Measurements from ENCODE around the gene CACNG3.
"Not testable (repeated sequence)": the region's sequence is repeated elsewhere in the genome, so short reads cannot be mapped to it uniquely, and the experiment has no call there.

CACNG3 gene

DNA sequence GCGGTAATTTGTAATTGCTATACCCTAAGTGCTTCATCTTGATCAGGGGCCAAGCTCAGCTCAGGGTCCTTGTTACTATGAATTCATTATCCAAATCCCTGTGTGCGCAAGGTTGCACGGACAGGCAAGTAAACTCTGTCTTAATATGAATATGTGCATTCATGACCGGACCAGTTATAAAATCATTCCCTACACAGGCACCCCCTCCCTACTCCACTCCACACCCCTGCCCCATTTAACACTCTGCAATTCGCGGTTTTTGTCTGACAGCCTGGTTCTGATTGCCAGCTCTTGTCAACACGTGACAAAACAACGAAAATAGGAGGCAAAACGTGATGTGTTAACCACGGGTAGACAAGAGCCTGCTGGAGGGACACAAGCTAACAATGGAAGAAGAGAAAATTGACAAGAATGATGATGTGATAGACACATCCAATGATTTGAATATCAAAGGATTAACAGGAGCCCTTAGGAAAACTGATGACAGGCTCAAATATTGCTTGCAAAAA is 76.5 kb downstream of the CACNG3 start:
- DNase-seq (ENCODE audit: low read depth): no peak

DNA sequence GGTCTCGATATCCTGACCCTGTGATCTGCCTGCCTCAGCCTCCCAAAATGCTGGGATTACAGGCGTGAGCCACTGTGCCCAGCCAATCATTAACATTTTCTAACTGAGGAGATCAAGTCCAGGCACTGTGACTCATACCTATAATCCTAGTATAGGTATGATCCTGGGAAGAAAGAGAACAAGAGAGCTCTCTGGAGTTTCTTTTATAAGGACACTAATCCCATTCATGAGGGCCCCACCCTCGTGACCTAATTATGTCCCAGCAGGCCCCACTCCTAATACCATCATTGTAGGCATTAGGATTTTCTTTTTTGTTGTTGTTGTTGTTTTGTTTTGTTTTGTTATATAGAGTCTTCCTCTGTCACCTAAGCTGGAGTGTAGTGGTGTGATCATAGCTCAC is 80.4 kb downstream of the CACNG3 start:
- no peak for DNase-seq (ENCODE audit: low read depth)

DNA sequence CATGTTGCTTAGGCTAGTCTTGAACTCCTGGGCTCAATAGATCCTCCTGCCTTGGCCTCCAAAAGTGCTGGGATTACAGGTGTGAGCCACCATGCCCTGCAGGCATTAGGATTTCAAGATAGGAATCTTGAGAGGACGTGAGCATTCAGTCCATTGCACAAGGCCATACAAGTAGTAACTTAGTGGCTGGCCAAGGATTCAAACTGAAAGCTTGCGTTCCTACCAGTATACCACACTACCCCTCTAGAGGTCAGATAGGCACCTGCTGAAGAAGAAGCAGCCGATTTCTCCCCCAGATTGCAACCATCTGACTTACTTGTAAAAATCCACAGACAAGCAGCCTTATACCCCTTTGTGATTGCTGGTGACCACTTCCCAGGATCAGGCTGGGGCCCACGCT is 80.9 kb downstream of the CACNG3 start:
- DNase-seq (ENCODE audit: low read depth): no peak

DNA sequence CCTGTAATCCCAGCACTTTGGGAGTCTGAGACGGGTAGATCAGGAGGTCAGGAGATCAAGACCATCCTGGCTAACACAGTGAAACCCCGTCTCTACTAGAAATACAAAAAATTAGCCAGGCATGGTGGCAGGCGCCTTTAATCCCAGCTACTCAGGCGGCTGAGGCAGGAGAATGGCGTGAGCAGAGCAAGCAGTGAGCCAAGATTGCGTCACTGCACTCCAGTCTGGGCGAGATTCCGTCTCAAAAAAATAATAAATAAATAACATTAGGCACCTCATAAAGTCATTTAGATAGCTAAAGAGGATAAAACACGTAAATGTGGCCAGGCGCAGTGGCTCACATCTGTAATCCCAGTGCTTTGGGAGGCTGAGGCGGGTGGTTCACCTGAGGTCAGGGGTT is 87.7 kb downstream of the CACNG3 start:
- DNase-seq (ENCODE audit: low read depth): not testable (repeated sequence)

DNA sequence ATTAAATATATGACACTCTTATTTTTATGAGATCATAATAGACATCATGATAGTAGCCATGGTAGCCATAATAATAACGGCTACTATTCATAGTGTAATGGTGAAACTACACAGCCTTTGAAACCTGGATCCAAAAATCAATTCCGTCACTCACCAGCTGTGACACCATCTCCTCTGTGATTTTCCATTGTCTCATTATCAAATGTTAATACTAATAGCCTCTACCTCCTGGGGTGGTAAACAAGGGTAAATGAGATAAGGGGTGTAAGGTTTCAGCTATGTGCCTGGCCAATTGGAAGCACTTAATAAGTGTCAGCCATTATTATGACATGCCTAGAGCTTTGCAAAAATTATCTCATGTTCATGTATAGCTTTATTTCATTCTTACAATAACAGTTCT is 88.6 kb downstream of the CACNG3 start:
- DNase-seq (ENCODE audit: low read depth): no peak

DNA sequence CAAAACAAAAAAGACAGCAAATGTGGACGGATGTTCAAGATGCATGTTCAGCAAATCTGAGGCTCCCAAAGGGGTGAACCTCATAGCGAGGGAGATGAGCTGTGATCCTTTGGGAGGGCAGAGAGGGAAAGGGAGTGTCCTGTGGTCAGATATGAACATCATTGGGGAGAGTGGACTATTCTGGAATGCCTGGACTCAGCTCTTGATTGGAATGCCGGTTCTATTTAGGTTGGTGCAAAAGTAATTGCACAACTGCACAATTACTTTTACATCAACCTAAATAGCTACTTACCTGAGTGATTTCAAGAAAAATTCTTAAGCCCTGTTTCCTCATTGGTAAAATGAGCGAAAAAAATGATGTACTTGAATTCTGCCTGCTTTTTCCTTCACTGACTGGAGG is 89.6 kb downstream of the CACNG3 start:
- DNase-seq (ENCODE audit: low read depth): no peak

DNA sequence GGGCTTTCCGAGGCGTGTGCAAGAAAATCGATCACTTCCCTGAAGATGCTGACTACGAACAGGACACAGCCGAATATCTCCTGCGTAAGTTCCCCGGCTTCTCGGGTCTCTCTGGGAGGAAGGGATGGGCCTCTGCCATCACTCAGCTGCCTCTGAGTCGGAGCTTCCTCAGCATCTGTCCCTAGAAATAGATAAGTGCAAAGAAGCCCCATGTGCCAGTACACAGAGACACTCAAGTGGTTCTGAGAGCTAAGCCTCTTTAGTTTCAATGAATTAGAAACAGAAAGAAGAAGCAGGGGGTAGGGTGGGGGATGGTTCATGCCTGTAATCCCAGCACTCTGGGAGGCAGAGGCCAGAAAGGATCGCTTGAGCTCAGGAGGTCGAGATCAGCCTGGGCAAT is 90.6 kb downstream of the CACNG3 start:
- DNase-seq (ENCODE audit: low read depth): no peak

DNA sequence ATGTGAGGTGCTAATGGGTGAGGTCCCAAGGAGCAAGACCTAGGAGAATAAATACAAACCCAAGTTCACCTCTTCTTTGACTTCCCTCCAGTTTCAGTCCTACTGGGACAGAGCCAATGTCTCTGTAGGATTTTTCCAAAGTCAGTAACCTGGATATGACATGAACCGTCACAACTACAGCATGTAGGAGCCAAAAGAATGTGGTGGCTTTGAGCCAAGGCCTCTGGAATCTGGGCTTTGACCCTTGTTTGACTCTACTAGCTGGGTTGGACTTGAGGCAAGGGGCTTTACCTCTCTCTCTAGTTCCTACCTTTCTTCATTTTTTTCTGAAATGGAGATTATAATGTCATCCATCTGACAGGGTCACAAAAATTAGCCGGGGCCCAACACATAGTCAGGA is 91.4 kb downstream of the CACNG3 start:
- DNase-seq (ENCODE audit: low read depth): no peak

DNA sequence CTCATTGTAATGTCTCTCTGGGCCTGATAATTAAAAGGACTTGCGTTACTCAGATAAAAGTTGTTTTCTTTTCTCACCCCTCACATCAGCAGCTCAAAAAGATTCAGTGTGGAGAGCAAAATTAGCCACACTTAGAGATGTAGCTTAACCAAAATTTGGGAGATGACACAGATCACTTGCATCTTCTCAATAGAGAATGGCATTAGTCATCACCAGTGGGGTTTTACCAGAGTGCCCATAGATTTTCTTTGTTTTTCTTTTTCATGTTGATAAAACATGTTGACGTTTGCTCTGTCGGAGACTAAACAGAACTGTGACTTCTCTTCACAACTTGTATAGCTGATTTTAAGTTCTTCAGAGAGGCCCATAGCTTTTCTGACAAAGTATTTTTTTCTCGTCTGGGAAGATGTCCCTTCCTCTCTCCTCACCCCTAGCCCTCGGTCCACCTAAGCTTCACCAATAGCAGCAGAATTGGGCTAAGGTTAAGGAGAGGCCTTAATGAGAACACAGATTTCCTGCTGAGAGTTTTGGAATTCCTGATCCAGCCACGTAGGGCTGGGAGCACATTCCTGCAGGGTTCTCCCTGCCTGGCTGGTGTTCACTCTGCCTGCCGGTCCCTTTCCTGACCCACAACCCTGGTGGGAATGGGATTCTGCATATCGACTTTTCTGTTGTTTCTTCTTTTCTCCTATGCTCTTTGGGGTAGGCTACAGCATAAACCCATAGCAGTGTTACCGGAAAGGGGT is 92.6 kb downstream of the CACNG3 start:
- no peak for DNase-seq (ENCODE audit: low read depth)

DNA sequence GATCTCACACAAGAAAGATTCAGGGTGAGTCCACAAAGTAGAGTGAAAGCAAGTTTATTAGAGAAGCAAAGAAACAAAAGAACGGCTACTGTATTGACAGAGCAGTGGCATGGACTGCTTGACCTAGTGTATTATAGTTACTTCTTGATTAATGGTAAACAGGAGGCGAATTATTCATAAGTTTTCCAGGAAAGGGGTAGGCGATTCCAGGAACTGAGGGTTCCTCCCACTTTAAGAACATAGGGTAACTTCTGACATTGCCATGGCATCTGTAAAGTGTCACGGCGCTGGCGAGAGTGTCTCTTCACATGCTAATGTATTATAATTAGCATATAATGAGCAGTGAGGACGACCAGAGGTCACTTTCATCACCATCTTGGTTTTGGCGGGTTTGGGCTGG is 93.2 kb downstream of the CACNG3 start:
- DNase-seq (ENCODE audit: low read depth): no peak

DNA sequence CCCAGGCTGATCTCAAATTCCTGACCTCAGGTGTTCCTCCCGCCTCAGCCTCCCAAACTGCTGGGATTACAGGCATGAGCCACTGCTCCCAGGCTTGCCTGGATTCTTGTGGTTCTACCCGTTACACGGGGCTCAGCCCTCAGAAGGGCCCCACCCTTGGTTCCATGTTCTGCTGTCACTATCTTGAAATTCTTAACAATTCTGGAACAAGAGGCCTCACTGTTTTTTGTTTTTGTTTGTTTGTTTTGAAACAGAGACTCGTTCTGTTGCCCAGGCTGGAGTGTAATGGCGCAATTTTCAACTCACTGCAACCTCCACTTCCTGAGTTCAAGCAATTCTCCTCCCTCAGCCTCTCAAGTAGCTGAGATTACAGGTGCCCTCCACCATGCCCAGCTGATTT is 96.6 kb downstream of the CACNG3 start:
- DNase-seq (ENCODE audit: low read depth): no peak

DNA sequence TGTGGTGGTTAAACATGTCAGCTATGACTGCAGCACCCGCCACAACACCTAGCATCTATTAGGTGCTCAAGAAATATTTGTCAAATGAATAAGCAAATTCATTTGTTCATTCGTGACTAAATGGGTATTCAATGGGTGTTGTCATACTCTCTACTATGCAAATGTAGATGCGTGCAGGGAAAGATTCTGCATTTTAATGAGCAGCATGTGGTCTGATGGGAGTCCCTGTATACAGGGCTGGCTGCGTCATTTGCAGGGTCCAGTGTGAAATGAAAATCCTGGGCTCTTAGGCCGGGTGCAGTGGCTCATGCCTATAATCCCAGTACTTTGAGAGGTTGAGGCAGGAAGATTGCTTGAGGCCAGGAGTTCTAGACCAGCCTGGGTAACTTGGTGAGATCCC is 97.5 kb downstream of the CACNG3 start:
- DNase-seq (ENCODE audit: low read depth): no peak

DNA sequence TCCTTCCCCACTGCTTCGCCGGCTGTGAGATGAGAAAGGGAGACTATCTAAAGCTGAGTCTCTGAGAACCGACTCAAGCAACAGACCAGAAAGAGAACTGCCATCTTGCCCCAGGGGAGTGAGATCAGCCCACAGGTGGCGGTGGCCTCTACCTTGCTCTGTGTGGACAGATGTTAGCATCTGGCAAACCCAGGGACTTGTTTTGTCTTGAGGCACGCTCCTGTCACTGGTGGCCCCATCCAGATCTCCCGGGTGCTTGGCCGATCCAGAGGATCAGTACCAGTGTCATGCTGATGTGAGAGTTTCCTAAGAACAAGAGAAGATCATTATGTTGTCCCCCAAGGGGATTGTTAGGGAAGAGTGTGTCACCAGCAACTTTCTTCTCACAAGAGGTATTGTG is 101.4 kb downstream of the CACNG3 start:
- no peak for DNase-seq (ENCODE audit: low read depth)

DNA sequence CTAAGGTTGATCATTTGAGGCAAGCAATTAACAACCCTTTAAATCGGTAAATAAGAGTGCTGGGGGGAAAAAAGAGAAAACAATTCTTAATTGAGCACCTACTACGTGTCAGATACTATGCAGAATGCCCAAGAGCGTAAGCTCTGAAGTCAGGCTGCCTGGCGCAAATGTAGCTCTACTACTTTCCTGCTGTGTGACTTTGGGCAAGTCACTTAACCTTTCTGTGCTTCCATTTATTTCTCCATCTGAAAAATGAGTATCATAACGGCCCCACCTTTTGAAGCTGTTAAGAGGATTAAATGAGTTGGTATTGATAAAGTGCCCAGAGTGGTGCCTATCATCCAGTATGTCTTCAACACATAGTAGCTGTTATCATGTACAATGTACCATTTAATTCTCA is 102.0 kb downstream of the CACNG3 start:
- no peak for DNase-seq (ENCODE audit: low read depth)

DNA sequence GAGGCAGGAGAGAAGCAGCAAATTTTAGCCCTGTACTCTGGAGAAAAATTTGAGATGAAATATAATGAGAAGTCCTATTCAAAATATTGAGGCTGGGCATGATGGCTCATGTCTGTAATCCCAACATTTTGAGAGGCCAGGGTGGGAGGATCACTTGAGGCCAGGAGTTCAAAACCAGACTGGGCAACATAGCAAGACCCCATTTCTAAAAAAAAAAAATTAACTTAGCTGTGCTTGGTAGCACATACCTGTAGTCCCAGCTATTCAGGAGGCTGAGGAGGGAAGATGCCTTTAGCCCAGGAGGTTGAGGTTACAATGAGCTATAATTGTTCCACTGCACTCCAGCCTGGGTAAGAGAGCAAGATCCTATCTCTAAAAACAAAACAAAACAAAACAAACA is 103.4 kb downstream of the CACNG3 start:
- DNase-seq (ENCODE audit: low read depth): no peak

DNA sequence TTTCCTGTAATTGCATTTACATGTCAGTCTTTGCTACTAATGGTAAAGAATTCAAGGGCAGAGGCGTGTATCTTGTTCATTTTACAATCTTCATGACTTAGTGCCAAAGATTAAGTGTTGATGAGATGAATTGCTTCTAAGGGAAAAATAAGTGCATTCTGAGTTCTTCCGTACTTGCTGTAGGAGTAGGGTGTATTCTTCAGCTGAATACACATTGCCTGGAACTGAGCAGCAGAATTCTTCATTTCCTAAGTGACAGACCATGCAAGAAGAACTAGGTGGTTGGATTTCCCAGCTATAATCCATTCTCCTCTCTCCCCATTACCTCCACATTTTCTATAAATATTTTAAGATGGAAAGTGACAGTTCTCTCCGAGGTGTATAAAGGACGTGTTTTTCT is 104.8 kb downstream of the CACNG3 start:
- DNase-seq (ENCODE audit: low read depth): no peak

DNA sequence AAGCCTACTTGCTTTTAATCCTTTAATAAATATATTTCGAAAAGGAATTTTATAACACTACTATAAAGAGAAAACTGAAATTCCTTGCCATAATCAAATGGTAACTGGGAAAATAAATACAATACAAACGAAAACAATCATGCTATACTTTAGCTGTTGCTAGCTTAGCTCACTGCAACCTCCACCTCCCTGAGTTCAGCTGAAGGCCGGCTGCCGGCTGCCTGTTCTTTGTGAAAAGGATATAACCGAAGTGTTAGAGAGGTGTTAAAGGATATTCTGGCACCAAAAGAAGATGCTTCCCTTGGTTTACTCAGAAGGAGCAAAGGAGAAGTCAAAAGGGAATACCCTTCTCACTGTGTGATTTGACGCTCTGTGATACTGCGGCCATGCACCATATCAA is 108.5 kb downstream of the CACNG3 start:
- no peak for DNase-seq (ENCODE audit: low read depth)

DNA sequence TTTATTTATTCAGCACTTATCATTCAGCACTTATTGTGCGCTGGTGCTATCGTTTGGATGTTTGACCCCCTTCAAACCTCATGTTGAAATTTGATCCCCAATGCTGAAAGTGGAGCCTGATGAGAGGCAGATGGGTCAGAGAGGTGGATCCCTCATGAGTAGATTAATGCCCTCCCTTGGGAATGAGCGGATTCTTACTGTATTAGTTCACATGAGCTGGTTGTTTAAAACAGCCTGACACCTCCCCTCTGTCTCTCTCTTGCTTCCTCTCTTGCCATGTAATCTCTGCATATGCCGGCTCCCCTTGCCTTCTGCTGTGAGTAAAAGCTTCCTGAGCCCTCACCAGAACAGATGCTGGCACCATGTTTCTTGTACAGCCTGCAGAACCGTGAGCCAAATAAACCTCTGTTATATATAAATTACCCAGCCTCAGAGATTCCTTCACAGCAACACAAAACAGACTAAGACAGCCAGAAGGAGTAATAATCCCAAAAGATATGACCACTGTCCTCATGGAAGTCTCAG is 111.1 kb downstream of the CACNG3 start:
- no peak for DNase-seq (ENCODE audit: low read depth)

DNA sequence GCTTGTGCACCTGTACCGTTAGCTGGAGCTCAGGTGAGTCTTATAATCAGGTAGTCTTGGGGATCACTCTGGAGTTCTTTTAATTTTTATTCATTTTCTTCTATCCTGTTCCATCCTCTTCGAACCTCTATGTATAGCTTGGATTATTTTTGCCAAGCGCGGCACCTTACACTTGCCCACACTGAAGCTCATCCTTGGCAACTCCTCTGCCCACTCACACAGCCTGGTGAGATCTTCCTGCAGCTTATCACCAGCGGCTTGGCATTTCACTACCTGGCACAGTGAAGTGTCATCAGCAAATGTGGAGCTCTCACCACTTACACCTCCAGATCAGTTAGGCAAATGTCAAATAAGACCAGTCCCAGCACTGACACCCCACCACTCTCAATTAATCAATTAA is 116.7 kb downstream of the CACNG3 start:
- no peak for DNase-seq (ENCODE audit: low read depth)

DNA sequence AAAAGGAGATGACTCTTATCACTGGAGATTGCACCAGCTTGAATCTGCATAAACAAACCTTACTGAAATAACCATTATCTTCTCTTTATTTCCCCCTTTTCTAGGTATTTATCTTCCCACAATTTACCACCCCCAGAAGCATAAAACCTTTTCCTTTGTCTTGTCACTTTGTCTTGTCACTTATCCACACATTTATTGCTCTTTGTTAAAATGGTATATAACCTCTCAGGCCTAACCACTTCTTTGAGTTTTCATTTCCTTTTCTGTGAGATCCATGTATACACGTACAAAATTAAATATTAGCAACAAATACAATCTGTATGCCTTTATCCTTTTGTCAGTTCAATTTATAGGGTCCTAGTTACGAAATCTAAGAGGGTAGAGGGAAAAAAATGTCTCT is 122.9 kb downstream of the CACNG3 start:
- no peak for DNase-seq (ENCODE audit: low read depth)

DNA sequence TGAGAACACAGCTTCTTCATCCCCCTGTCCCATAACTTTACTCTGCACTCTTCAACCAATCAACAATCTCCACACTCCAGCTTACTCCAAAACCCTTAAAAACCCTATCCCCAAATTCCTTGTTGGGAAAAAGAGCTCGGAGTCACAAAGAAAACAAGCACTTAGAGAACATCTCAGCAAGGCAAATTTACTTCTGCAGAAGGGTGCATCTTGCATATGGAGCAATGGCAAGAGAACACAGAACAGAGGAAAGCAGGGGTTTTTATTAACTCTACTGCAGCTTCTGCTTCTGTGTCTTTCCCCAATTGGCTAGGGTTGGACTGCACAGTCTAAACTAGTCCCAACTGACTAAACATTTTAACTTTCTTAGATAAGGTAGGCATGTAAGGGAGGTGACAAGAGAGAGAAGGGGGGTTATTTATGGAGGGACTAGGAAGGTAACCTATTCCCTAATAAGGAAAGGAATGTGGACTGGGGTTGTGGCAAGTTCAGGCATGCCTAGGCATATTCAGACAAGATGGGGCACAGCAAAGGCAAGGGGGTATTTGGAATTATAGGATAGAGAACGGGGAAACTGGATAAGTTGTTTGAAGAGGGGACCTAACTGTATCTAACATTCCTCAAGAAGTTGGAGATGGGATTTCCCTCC is 125.5 kb downstream of the CACNG3 start:
- DNase-seq (ENCODE audit: low read depth): no peak

DNA sequence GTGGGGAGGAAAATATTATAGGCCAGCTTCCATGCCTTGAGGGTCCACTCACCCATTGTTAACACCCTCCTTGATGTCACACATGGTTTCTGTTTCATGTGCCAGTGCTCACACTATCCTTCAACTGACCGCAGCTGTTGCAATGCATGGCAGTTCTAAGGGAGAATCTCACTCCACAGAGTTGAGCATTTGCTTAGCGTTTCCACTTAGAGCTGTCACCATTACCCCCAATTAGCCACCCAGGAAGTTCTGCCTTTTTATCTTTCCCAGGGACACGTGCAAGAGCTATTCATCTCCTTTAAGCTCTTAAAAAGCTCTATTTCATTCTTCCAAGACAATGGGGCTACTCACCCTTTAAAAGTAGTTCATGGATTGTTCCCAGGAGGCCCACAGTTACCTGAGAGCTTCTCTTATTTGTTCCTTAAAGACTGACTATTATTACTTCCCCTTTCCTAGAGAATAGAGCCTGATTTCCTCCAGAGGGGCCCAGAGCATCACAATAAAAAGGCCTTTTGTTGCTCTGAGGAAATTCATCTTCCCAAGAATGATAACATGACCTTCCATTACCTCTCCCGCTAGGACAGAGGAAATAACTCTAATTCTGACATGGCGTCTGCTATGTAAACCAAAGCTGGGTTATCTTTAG is 126.8 kb downstream of the CACNG3 start:
- DNase-seq (ENCODE audit: low read depth): no peak

DNA sequence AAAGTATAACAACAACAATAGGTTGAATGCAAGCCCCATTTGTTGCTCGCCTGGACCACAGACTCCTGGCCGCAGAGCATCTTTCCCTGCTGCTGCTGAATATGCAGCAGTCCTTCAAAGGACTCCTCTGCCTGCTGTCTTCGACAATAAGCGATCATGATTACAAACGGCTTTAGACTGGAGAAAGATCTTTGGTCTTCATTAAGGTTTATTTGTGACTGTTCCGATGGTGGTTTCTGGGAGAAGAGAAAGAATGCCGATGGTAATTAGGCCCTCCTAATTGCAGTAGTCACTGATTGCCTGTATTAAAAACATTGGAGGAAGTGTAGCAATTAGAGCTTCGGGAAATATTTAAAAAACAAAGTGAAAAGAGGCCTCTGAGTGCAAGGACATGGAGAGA is 138.2 kb downstream of the CACNG3 start:
- DNase-seq (ENCODE audit: low read depth): no peak
